ENCODE measurements around the gene CNTN4. TPM values are rescaled to one million over a fixed set of nuclear protein-coding genes. Genes with fewer than 3 reads are reported as not detected.

CNTN4 gene
- total RNA-seq, 4 donors from 2014 or later = 2.6 to 91.2 (median 13.2) TPM

DNA sequence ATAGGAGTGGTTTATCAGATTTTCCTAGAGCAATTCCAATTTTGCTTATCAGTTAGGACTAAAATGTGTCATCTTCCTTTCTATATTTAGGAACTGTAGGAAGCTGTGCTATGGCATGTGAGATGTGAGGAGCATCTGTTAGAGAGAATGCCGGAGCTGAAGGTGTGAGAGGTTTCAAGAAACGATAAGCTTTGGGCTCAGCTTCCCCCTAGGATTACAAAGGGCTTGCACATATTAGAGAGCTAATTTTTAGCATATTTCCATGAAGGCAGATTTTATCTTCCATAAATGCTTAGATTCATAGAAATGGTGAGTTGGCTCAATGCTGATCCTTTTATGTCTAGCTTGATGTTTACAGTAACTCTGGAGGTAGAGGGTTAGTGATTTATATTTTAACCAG is 120.2 kb downstream of the CNTN4 start:
- no peaks in the 10 kb centered on the region for H3K36me3 ChIP-seq
- TF ChIP-seq, protein P1, sequence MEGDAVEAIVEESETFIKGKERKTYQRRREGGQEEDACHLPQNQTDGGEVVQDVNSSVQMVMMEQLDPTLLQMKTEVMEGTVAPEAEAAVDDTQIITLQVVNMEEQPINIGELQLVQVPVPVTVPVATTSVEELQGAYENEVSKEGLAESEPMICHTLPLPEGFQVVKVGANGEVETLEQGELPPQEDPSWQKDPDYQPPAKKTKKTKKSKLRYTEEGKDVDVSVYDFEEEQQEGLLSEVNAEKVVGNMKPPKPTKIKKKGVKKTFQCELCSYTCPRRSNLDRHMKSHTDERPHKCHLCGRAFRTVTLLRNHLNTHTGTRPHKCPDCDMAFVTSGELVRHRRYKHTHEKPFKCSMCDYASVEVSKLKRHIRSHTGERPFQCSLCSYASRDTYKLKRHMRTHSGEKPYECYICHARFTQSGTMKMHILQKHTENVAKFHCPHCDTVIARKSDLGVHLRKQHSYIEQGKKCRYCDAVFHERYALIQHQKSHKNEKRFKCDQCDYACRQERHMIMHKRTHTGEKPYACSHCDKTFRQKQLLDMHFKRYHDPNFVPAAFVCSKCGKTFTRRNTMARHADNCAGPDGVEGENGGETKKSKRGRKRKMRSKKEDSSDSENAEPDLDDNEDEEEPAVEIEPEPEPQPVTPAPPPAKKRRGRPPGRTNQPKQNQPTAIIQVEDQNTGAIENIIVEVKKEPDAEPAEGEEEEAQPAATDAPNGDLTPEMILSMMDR (IDR thresholded peaks at IDR 0.05) = no peak
- TF ChIP-seq POLR2A (IDR thresholded peaks at IDR 0.05) = no peak
- H3K27ac ChIP-seq = no peak overlapping the region
- no peak overlapping the region for H3K4me3 ChIP-seq
- no peaks in the 10 kb centered on the region for H3K9me3 ChIP-seq
- H3K4me1 ChIP-seq = no peaks in the 10 kb centered on the region
- intact Hi-C loops (cut with DNase I; ENCODE audit: low total_unique reads) = no loop called here
- no peak for DNase-seq
- no peaks in the 10 kb centered on the region for H3K27me3 ChIP-seq

GRCh38 chr3:2236203-2236602 is 137.5 kb downstream of the CNTN4 start:
- Histone ChIP-seq H3K4me3 (no peak overlapping the region), H3K9me3 (no peaks in the 10 kb centered on the region), H3K4me1 (no peaks in the 10 kb centered on the region), H3K27me3 (no peaks in the 10 kb centered on the region), H3K36me3 (no peaks in the 10 kb centered on the region), H3K27ac (no peak overlapping the region)
- TF ChIP-seq, protein P1 (IDR thresholded peaks at IDR 0.05) = no peak
- TF ChIP-seq POLR2A (IDR thresholded peaks at IDR 0.05) = no peak
- no peak for DNase-seq
- intact Hi-C loops (cut with DNase I; ENCODE audit: low total_unique reads) = no loop called here

DNA sequence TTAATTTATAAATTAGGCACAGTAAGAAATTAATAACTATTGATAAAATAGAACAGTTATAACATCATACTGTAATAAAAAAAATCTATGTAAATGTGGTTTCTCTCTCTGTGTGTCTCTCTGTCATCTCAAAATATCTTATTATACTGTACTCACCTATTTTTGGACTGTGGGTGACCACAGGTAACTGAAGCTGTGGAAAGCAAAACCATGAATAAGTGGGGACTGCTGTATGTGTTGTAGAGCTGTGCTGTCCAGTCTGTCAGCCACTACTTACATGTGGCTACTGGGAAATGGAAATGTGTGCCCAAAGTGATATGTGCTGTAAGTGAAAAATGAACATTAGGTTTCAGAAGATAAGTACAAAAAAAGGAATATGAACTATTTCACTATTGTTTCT is 145.5 kb downstream of the CNTN4 start:
- Histone ChIP-seq H3K4me3 (no peak overlapping the region), H3K9me3 (no peaks in the 10 kb centered on the region), H3K36me3 (no peaks in the 10 kb centered on the region), H3K4me1 (no peaks in the 10 kb centered on the region), H3K27me3 (no peaks in the 10 kb centered on the region), H3K27ac (no peak overlapping the region)
- TF ChIP-seq, protein P1 (IDR thresholded peaks at IDR 0.05) = no peak
- no peak for TF ChIP-seq POLR2A (IDR thresholded peaks at IDR 0.05)
- no peak for DNase-seq
- intact Hi-C loops (cut with DNase I; ENCODE audit: low total_unique reads) = no loop called here

DNA sequence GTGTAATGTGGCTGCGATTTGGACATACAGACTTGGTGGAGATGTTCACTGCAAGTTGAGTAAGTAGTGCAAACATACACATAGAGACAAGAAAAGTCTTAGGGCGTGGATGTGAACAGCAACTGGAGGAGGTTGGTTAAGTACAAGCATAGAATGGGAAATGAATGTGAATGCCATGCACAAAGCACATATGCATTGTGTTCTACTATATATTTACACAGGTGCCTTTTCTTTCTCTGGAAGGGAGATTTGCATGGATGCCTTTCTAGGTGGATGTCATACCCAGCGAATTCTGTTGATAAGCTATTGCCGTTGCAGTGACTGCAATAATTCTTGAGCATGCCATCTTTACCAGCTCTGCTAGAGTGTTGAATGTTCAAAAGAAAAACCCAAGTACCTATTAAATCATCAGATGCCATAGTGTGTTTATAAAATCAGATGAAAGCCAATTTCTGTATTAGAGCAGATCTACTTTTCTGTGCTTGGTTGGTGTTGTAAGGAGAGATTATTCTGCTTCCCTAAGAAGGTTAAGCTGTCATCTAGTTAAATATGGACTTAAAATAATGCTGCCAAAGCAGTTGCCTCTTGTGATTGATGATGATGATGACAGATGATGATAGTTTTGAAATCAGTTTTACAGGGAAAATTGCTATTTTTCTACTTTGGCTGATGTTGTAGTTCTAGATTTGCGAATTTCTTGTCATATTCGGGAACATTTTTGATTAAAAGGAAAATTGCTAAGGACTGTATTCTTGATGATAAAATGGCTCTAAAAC is 148.4 kb downstream of the CNTN4 start:
- TF ChIP-seq, protein P1 (IDR thresholded peaks at IDR 0.05) = no peak
- TF ChIP-seq POLR2A (IDR thresholded peaks at IDR 0.05) = no peak

DNA sequence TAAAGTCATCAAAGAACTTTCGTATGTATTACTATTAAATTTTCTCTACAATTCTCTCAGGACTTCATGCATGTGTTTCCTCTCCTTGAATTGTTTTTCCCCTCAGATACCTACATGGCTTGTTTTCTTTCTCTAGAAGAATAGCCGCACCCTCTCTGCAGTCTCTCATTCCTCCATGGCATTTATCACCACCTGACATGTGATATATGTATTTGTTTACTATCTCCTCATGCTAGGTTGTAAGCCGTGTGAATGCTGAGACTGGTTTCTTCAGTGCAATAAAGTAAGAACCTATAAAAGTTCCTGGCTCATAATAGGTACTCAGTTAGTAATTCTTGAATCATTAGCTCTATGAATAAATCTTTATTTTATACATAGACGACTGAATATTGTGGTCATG is 149.2 kb downstream of the CNTN4 start:
- H3K27ac ChIP-seq = no peak overlapping the region
- H3K4me1 ChIP-seq = no peaks in the 10 kb centered on the region
- no peak overlapping the region for H3K4me3 ChIP-seq
- intact Hi-C loops (cut with DNase I; ENCODE audit: low total_unique reads) = no loop called here
- H3K36me3 ChIP-seq = no peaks in the 10 kb centered on the region
- no peaks in the 10 kb centered on the region for H3K27me3 ChIP-seq
- TF ChIP-seq, protein P1 (IDR thresholded peaks at IDR 0.05) = no peak
- no peak for TF ChIP-seq POLR2A (IDR thresholded peaks at IDR 0.05)
- no peak for DNase-seq
- H3K9me3 ChIP-seq = no peaks in the 10 kb centered on the region

More for the DNA sequence above, 148.4 kb downstream of the CNTN4 start:
- intact Hi-C loops (cut with DNase I; ENCODE audit: low total_unique reads) = no loop called here
- H3K27me3 ChIP-seq = no peaks in the 10 kb centered on the region
- no peaks in the 10 kb centered on the region for H3K9me3 ChIP-seq
- H3K4me1 ChIP-seq = no peaks in the 10 kb centered on the region
- H3K36me3 ChIP-seq = no peaks in the 10 kb centered on the region
- no peak overlapping the region for H3K4me3 ChIP-seq
- no peak overlapping the region for H3K27ac ChIP-seq
- no peak for DNase-seq
